H1 (cell line): ENCODE results near the gene WNT11. TPM values are rescaled to one million over a fixed set of nuclear protein-coding genes. Genes with fewer than 3 reads are reported as not detected.
"Not testable (repeated sequence)": the region's sequence is repeated elsewhere in the genome, so short reads cannot be mapped to it uniquely, and the experiment has no call there.

Experiments
- CTCF ChIA-PET: fragments of 300-600 bp; sonication (Branson Sonifier 250); formaldehyde crosslinking; loops from one replicate; lab custom pipeline; 2021; ENCODE audit not compliant: partially characterized antibody; lab: Charles Lee
- POLR2A ChIA-PET: fragments of 300-600 bp; sonication (Branson Sonifier 250); formaldehyde crosslinking; loops from one replicate; lab custom pipeline; 2021; ENCODE audit warnings: inconsistent platforms; ENCODE audit not compliant: partially characterized antibody; lab: Charles Lee
- DNase-seq, 2 experiments: peaks; one replicate each; pipeline versions ENCODE4 v3.0.0 to v3.0.0-alpha.2; 2010 to 2022; ENCODE audit warnings: low spot score in 2 of 2, low read depth in 1 of 2, mixed read lengths in 1 of 2
- FAIRE-seq: peaks from 2 replicates; lab custom pipeline; 2011; peaks lifted over from hg19 to GRCh38; lab: Jason Lieb, UNC
- H2AFZ ChIP-seq: 2 replicates; pipeline ENCODE4 v1.8.1; 2012; ENCODE audit warnings: low read length, inconsistent platforms
- H2AK5ac ChIP-seq: 2 replicates; pipeline ENCODE4 v1.6.1; 2013; ENCODE audit warnings: low read depth, low read length
- H2BK120ac ChIP-seq: replicated peaks from 2 replicates; pipeline ENCODE3; 2013; ENCODE audit warnings: low read depth, low read length, inconsistent platforms
- H2BK12ac ChIP-seq: 2 replicates; pipeline ENCODE4 v1.6.1; 2013; ENCODE audit warnings: low read depth, low read length
- H2BK15ac ChIP-seq: 2 replicates; pipeline ENCODE4 v1.6.1; 2013; ENCODE audit warnings: low read length
- H2BK20ac ChIP-seq: 2 replicates; pipeline ENCODE4 v1.6.1; 2013; ENCODE audit warnings: low read length
- H2BK5ac ChIP-seq: 2 replicates; pipeline ENCODE4 v1.6.1; 2013; ENCODE audit warnings: low read depth, low read length
- H3K14ac ChIP-seq: 2 replicates; pipeline ENCODE4 v1.6.1; 2013; ENCODE audit warnings: inconsistent platforms; ENCODE audit not compliant: insufficient read length
- H3K18ac ChIP-seq: 2 replicates; pipeline ENCODE4 v1.6.1; 2013; ENCODE audit warnings: low read length; ENCODE audit errors: extremely low read depth
- H3K23ac ChIP-seq: 2 replicates; pipeline ENCODE4 v1.6.1; 2013; ENCODE audit warnings: inconsistent platforms; ENCODE audit not compliant: insufficient read length
- H3K23me2 ChIP-seq: 2 replicates; pipeline ENCODE4 v1.6.1; 2013; ENCODE audit warnings: low read depth, low read length
- H3K27ac ChIP-seq: 2 replicates; pipeline ENCODE4 v1.6.1; 2011; ENCODE audit warnings: low read depth, low read length, inconsistent platforms
- H3K27me3 ChIP-seq, 4 experiments: replicated peaks in 1 of 4; 1 replicate in 1 of 4; 2 replicates in 3 of 4; pipeline versions ENCODE4 v1.6.1 to v1.8.1; 2011 to 2013; ENCODE audit warnings: low read length in 3 of 4, mild to moderate bottlenecking in 3 of 4, inconsistent platforms in 2 of 4, mixed read lengths in 2 of 4, moderate library complexity in 1 of 4; ENCODE audit not compliant: control insufficient read depth in 3 of 4, insufficient read depth in 3 of 4; ENCODE audit errors: extremely low read depth in 1 of 4
- H3K36me3 ChIP-seq, 4 experiments: 2 replicates each; pipeline versions ENCODE4 v1.6.1 to v1.8.1; 2011 to 2013; ENCODE audit warnings: mild to moderate bottlenecking in 4 of 4, low read length in 3 of 4, moderate library complexity in 2 of 4, control low read depth in 1 of 4, inconsistent platforms in 1 of 4; ENCODE audit not compliant: insufficient read depth in 4 of 4, control insufficient read depth in 2 of 4
- H3K4ac ChIP-seq: replicated peaks from 2 replicates; pipeline ENCODE3; 2013; ENCODE audit warnings: low read length, low read depth, mixed read lengths, inconsistent platforms; ENCODE audit not compliant: insufficient read length
- H3K4me1 ChIP-seq, 4 experiments: replicated peaks in 1 of 4; 1 replicate in 1 of 4; 2 replicates in 3 of 4; pipeline versions ENCODE4 v1.6.1 to v1.8.1; 2011 to 2013; ENCODE audit warnings: low read length in 3 of 4, inconsistent platforms in 2 of 4, mixed read lengths in 1 of 4; ENCODE audit not compliant: insufficient read depth in 4 of 4, control insufficient read depth in 3 of 4
- H3K4me2 ChIP-seq, 2 experiments: 2 replicates each; pipeline versions ENCODE4 v1.6.1 to v1.8.1; 2011 to 2013; ENCODE audit warnings: low read depth in 2 of 2, low read length in 2 of 2, control low read depth in 1 of 2, inconsistent platforms in 1 of 2, mild to moderate bottlenecking in 1 of 2; ENCODE audit not compliant: insufficient read depth in 1 of 2
- H3K4me3 ChIP-seq, 4 experiments: fragments of 200-600, 300-600 bp in 1 of 4; sonication (generic), shearing (Covaris generic), sonication (Bioruptor Twin) in 1 of 4; 2 replicates each; pipeline versions ENCODE4 v1.5.1 to v1.8.1; 2011 to 2016; ENCODE audit warnings: low read length in 4 of 4, low read depth in 3 of 4, control low read depth in 2 of 4, inconsistent platforms in 2 of 4, mild to moderate bottlenecking in 2 of 4, mixed read lengths in 1 of 4, moderate library complexity in 1 of 4; ENCODE audit not compliant: insufficient read depth in 2 of 4; ENCODE audit errors: extremely low read depth in 1 of 4
- H3K56ac ChIP-seq: replicated peaks from 2 replicates; pipeline ENCODE3; 2013; ENCODE audit warnings: low read depth, mild to moderate bottlenecking, mixed read lengths, low read length, inconsistent platforms; ENCODE audit not compliant: insufficient read length
- H3K79me1 ChIP-seq: 2 replicates; pipeline ENCODE4 v1.6.1; 2013; ENCODE audit warnings: low read depth, low read length, control low read depth
- H3K79me2 ChIP-seq, 2 experiments: 2 replicates each; pipeline versions ENCODE4 v1.6.1 to v1.8.1; 2012 to 2013; ENCODE audit warnings: low read length in 2 of 2, mild to moderate bottlenecking in 2 of 2, inconsistent platforms in 1 of 2; ENCODE audit not compliant: insufficient read depth in 2 of 2, control insufficient read depth in 1 of 2
- H3K9ac ChIP-seq, 4 experiments: replicated peaks in 1 of 4; 1 replicate in 1 of 4; 2 replicates in 3 of 4; pipeline versions ENCODE4 v1.6.1 to v1.8.1; 2011 to 2013; ENCODE audit warnings: low read depth in 3 of 4, low read length in 3 of 4, control low read depth in 2 of 4, mild to moderate bottlenecking in 2 of 4, moderate library complexity in 2 of 4, inconsistent platforms in 1 of 4; ENCODE audit errors: extremely low read depth in 1 of 4
- H3K9me3 ChIP-seq, 2 experiments: 2 replicates each; pipeline versions ENCODE4 v1.6.1 to v1.8.1; 2012 to 2013; ENCODE audit warnings: mild to moderate bottlenecking in 2 of 2, moderate library complexity in 2 of 2, control low read depth in 1 of 2, inconsistent platforms in 1 of 2, low read depth in 1 of 2, low read length in 1 of 2, mixed read lengths in 1 of 2; ENCODE audit not compliant: insufficient read depth in 2 of 2
- H4K20me1 ChIP-seq, 2 experiments: replicated peaks in 1 of 2; 2 replicates each; pipeline versions ENCODE3 to v1.8.1; 2011 to 2013; ENCODE audit warnings: inconsistent platforms in 2 of 2, low read length in 2 of 2, mild to moderate bottlenecking in 1 of 2; ENCODE audit not compliant: insufficient read depth in 2 of 2, control insufficient read depth in 1 of 2
- H4K5ac ChIP-seq: 2 replicates; pipeline ENCODE4 v1.6.1; 2013; ENCODE audit warnings: low read length, low read depth, mixed read lengths, inconsistent platforms; ENCODE audit not compliant: insufficient read length
- H4K8ac ChIP-seq: 2 replicates; pipeline ENCODE4 v1.8.0; 2013; ENCODE audit warnings: mild to moderate bottlenecking, moderate library complexity, low read length, inconsistent platforms; ENCODE audit not compliant: insufficient read depth; ENCODE audit errors: extremely low read depth
- H4K91ac ChIP-seq: replicated peaks from 2 replicates; pipeline ENCODE3; 2013; ENCODE audit warnings: low read length, mixed read lengths, inconsistent platforms; ENCODE audit not compliant: insufficient read length
- WGBS, 2 experiments: shearing (Covaris generic) in 1 of 2; methylation state at CpG; one replicate each; pipeline versions ENCODE4 v1.1.6 to v1.1.7; 2013 to 2015; ENCODE audit warnings: low lambda C conversion rate in 2 of 2, mixed read lengths in 2 of 2, inconsistent platforms in 1 of 2, low coverage in 1 of 2, missing lambda C conversion rate in 1 of 2; ENCODE audit not compliant: insufficient replicate concordance in 2 of 2, insufficient coverage in 1 of 2, insufficient read length in 1 of 2; ENCODE audit errors: extremely low coverage in 1 of 2, missing lambda C conversion rate in 1 of 2; 5-methylcytosine and 5-hydroxymethylcytosine counted together
- polyA plus RNA-seq, 7 experiments: library from polyadenylated mRNA; depleted of rRNA in 3 of 7; stranded (reverse) in 5 of 7; unstranded in 2 of 7; fragments of >200 nt in 5 of 7; fragments of 200-250 nt in 2 of 7; gene quantifications; 1 replicate in 5 of 7; 2 replicates in 1 of 7; 4 replicates in 1 of 7; pipeline versions ENCODE4 v1.2.1 to v1.2.3, GENCODE V29; 2011 to 2013; ENCODE audit warnings: missing spikeins in 2 of 7, mixed read lengths in 2 of 7
- total RNA-seq: library from RNA; stranded (reverse); fragmentation: NEBNext Ultra II Directional; extraction: Animal tissue kit (Norgen Biotek cat#: 25700); gene quantifications from 2 replicates; pipeline ENCODE4 v1.2.1, GENCODE V29; 2021

Gene WNT11
- total and polyA plus RNA-seq, 2 of the 8 experiments (the other 6 are each of a cell fraction or from before 2014, with no cell fraction given) = 0.11 to 0.45 TPM

GRCh38 chr11:76198691-76199090 lies 7.6 kb downstream of the WNT11 start:
- 88% methylated on average over 6 of the region's 6 CpGs; no CpG with 5 or more reads in 1 of the 2 experiments for WGBS, 2 experiments

More at GRCh38 chr11:76198691-76199090, 7.6 kb downstream of the WNT11 start:
- POLR2A ChIA-PET, DNase-seq, H3K23me2 ChIP-seq, H3K4me3 ChIP-seq, H4K20me1 ChIP-seq, H3K56ac ChIP-seq, H3K14ac ChIP-seq, H3K23ac ChIP-seq, H2BK15ac ChIP-seq, H4K8ac ChIP-seq, H2BK5ac ChIP-seq, H2BK12ac ChIP-seq, FAIRE-seq, H4K91ac ChIP-seq, H2AFZ ChIP-seq, H3K9me3 ChIP-seq, H3K27ac ChIP-seq, H3K79me2 ChIP-seq, H2BK20ac ChIP-seq, H2BK120ac ChIP-seq, H3K79me1 ChIP-seq, H3K18ac ChIP-seq, H3K9ac ChIP-seq, H3K4me2 ChIP-seq, H4K5ac ChIP-seq, H3K4ac ChIP-seq, H3K36me3 ChIP-seq, H2AK5ac ChIP-seq, H3K27me3 ChIP-seq, H3K4me1 ChIP-seq: not testable (repeated sequence)
- CTCF ChIA-PET = interaction anchor here (0.6 to 3.4 kb wide), 5 partner anchors 9 to 302 kb away, joined by 3 to 15 read pairs (median 3); no protein-coding TSS in a partner anchor
